Measurements from ENCODE around the gene SFMBT2.

- TF ChIP-seq CTCF (CRISPR knock-in tag; IDR thresholded peaks at IDR 0.05), result no peak
- TF ChIP-seq HNF1A (IDR thresholded peaks at IDR 0.05; ENCODE audit: low read depth), result no peak
- TF ChIP-seq HNF1A (CRISPR knock-in tag; IDR thresholded peaks at IDR 0.05; ENCODE audit: borderline replicate concordance), result no peak
- TF ChIP-seq ZNF513 (CRISPR knock-in tag; conservative IDR thresholded peaks at IDR 0.05), result no peak
- TF ChIP-seq REST (IDR thresholded peaks at IDR 0.05; ENCODE audit: borderline replicate concordance in 1 of 2, low read depth in 1 of 2, low read length in 2 of 2), result no peak
- no peak for TF ChIP-seq TAF1 (CRISPR knock-in tag; IDR thresholded peaks at IDR 0.05)
- TF ChIP-seq CHD4 (IDR thresholded peaks at IDR 0.05; ENCODE audit: borderline replicate concordance, low read length), result no peak
- no peak for TF ChIP-seq POLR2A (IDR thresholded peaks at IDR 0.05; ENCODE audit: insufficient read depth in 1 of 2, low read depth in 2 of 2, low read length in 2 of 2)
- TF ChIP-seq FOXP1 (IDR thresholded peaks at IDR 0.05), result no peak
- no peak for TF ChIP-seq FOXP1 (CRISPR knock-in tag; IDR thresholded peaks at IDR 0.05)
- TF ChIP-seq ZNF18 (CRISPR knock-in tag; IDR thresholded peaks at IDR 0.05; ENCODE audit: insufficient replicate concordance), result no peak
- no peak for TF ChIP-seq TEAD3 (CRISPR knock-in tag; optimal IDR thresholded peaks at IDR 0.05; ENCODE audit: borderline replicate concordance)
- no peak for TF ChIP-seq XRCC5 (optimal IDR thresholded peaks at IDR 0.05; ENCODE audit: low read length)
- no peak for TF ChIP-seq PHF21A (CRISPR knock-in tag; IDR thresholded peaks at IDR 0.05)
Observed at GRCh38 chr10:7439696-7440095, 28.9 kb upstream of the SFMBT2 start.

All from HepG2 (cell line).